ENCODE data around the gene KCNQ5.

KCNQ5 gene

DNA sequence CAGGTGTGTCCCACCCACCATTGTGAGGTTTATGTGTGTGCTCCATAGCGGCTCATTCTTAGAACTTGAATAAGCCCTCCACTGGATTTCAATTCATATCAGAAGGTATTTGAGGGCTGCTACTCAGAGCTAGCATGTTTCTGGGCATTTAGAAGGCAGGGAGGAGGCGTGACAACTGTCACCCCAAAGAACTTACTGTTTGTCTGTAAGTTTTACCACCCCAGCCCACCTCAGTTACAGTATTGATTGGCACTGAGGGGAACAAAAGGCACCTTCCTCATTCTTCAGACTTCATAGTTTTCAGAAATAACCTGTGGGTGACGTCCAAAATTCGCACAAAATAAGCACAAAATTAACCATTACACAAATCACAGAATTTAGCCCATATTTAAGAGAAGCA is 521.7 kb downstream of the KCNQ5 start:
- H3K27ac ChIP-seq = no peak overlapping the region
- H3K36me3 ChIP-seq (ENCODE audit: insufficient read depth) = no peaks in the 10 kb centered on the region
- H3K27me3 ChIP-seq (ENCODE audit: insufficient read depth, low read depth) = no peaks in the 10 kb centered on the region
- no peaks in the 10 kb centered on the region for H3K4me1 ChIP-seq (ENCODE audit: low read depth, poor library complexity, severe bottlenecking)
- no peak overlapping the region for H3K4me2 ChIP-seq
- H3K4me3 ChIP-seq (IDR thresholded peaks at IDR 0.05; ENCODE audit: insufficient read depth, low read depth, low read length) = no peak overlapping the region
- H3K9ac ChIP-seq = no peak overlapping the region
- H3K79me2 ChIP-seq (ENCODE audit: insufficient read depth, low read depth) = no peaks in the 10 kb centered on the region
- no peak for TF ChIP-seq CTCF (conservative IDR thresholded peaks at IDR 0.05; ENCODE audit: low read depth, low read length)
- H4K20me1 ChIP-seq (ENCODE audit: insufficient read depth) = no peaks in the 10 kb centered on the region
- H2AFZ ChIP-seq (ENCODE audit: low read depth) = no peak overlapping the region

- Histone ChIP-seq H3K79me2 (ENCODE audit: insufficient read depth, low read depth) (no peaks in the 10 kb centered on the region), H3K4me3 (IDR thresholded peaks at IDR 0.05; ENCODE audit: insufficient read depth, low read depth, low read length) (no peak overlapping the region), H4K20me1 (ENCODE audit: insufficient read depth) (no peaks in the 10 kb centered on the region), H2AFZ (ENCODE audit: low read depth) (no peak overlapping the region), H3K27me3 (ENCODE audit: insufficient read depth, low read depth) (no peaks in the 10 kb centered on the region), H3K4me2 (no peak overlapping the region), H3K27ac (no peak overlapping the region), H3K36me3 (ENCODE audit: insufficient read depth) (no peaks in the 10 kb centered on the region), H3K9ac (no peak overlapping the region), H3K4me1 (ENCODE audit: low read depth, poor library complexity, severe bottlenecking) (no peaks in the 10 kb centered on the region)
- no peak for TF ChIP-seq CTCF (conservative IDR thresholded peaks at IDR 0.05; ENCODE audit: low read depth, low read length)
Observed at GRCh38 chr6:73144516-73144915, 522.7 kb downstream of the KCNQ5 start.

DNA sequence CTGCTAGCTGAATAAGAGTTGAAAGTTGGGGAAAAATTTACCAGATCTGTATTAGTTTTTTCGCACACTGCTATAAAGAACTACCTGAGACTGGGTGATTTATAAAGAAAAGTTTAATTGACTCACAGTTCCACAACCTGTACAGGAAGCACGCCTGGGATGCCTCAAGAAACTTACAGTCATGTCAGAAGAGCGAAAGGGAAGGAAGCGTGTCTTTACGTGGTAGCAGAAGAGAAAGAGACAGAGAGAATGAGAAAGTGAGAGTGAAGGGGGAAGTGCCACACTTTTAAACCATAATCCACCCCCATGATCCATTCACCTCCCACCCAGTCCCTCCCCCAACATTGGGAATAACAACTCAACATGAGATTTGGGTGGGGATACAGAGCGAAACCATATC is 523.8 kb downstream of the KCNQ5 start:
- Histone ChIP-seq H4K20me1 (ENCODE audit: insufficient read depth) (no peaks in the 10 kb centered on the region), H3K9ac (no peak overlapping the region), H3K27me3 (ENCODE audit: insufficient read depth, low read depth) (no peaks in the 10 kb centered on the region), H3K79me2 (ENCODE audit: insufficient read depth, low read depth) (no peaks in the 10 kb centered on the region), H2AFZ (ENCODE audit: low read depth) (no peak overlapping the region), H3K4me2 (no peak overlapping the region), H3K36me3 (ENCODE audit: insufficient read depth) (no peaks in the 10 kb centered on the region), H3K4me1 (ENCODE audit: low read depth, poor library complexity, severe bottlenecking) (no peaks in the 10 kb centered on the region), H3K4me3 (IDR thresholded peaks at IDR 0.05; ENCODE audit: insufficient read depth, low read depth, low read length) (no peak overlapping the region), H3K27ac (no peak overlapping the region)
- no peak for TF ChIP-seq CTCF (conservative IDR thresholded peaks at IDR 0.05; ENCODE audit: low read depth, low read length)

GRCh38 chr6:73151732-73152131 is 529.9 kb downstream of the KCNQ5 start:
- Histone ChIP-seq H3K36me3 (ENCODE audit: insufficient read depth) (no peaks in the 10 kb centered on the region), H3K4me1 (ENCODE audit: low read depth, poor library complexity, severe bottlenecking) (peaks cover 8% of the 10 kb centered on the region), H3K27ac (no peak overlapping the region), H3K79me2 (ENCODE audit: insufficient read depth, low read depth) (no peaks in the 10 kb centered on the region), H2AFZ (ENCODE audit: low read depth) (no peak overlapping the region), H3K4me2 (no peak overlapping the region), H3K9ac (no peak overlapping the region), H3K27me3 (ENCODE audit: insufficient read depth, low read depth) (no peaks in the 10 kb centered on the region), H3K4me3 (IDR thresholded peaks at IDR 0.05; ENCODE audit: insufficient read depth, low read depth, low read length) (no peak overlapping the region), H4K20me1 (ENCODE audit: insufficient read depth) (no peaks in the 10 kb centered on the region)
- no peak for TF ChIP-seq CTCF (conservative IDR thresholded peaks at IDR 0.05; ENCODE audit: low read depth, low read length)

DNA sequence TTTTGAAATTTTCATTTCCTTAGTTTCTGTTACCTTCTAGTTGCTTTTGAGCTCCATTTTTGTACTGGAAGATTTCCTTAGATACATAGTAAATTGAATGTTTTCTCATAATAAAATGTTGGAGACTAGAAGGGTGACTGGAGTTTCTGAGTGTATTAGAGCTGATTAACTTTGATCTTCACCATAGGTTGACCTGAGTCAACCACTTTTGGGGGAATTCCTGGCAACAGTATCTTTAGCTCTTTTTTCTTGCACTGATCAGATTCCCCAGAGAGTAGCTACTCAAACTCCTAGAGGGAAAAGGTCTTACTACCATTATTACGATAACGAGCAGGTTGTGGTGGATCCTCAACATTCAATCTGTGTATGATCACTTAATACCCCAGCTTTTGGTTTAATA is 530.7 kb downstream of the KCNQ5 start:
- TF ChIP-seq CTCF (conservative IDR thresholded peaks at IDR 0.05; ENCODE audit: low read depth, low read length) = no peak
- Histone ChIP-seq H3K4me2 (no peak overlapping the region), H3K27ac (no peak overlapping the region), H4K20me1 (ENCODE audit: insufficient read depth) (no peaks in the 10 kb centered on the region), H3K4me3 (IDR thresholded peaks at IDR 0.05; ENCODE audit: insufficient read depth, low read depth, low read length) (no peak overlapping the region), H3K36me3 (ENCODE audit: insufficient read depth) (no peaks in the 10 kb centered on the region), H3K4me1 (ENCODE audit: low read depth, poor library complexity, severe bottlenecking) (peaks cover 8% of the 10 kb centered on the region), H3K79me2 (ENCODE audit: insufficient read depth, low read depth) (no peaks in the 10 kb centered on the region), H3K9ac (no peak overlapping the region), H2AFZ (ENCODE audit: low read depth) (no peak overlapping the region), H3K27me3 (ENCODE audit: insufficient read depth, low read depth) (no peaks in the 10 kb centered on the region)
